HG03565 (cell line): ENCODE measurements around the gene SMARCC1.
"Not testable (repeated sequence)": the region's sequence is repeated elsewhere in the genome, so short reads cannot be mapped to it uniquely, and the experiment has no call there.

Experiments used
- ATAC-seq: cut with Tn5 transposase; IDR thresholded peaks from one replicate; pipeline ENCODE4 v1.9.1; 2021; ENCODE audit warnings: mild to moderate bottlenecking, moderate library complexity; ENCODE audit not compliant: unreplicated experiment

The SMARCC1 gene

GRCh38 chr3:47772047-47772446, 9.6 kb downstream of the SMARCC1 start:
- ATAC-seq: no peak

- no peak for ATAC-seq
Observed at GRCh38 chr3:47766186-47766585, 15.5 kb downstream of the SMARCC1 start.

- no peak for ATAC-seq
Observed at GRCh38 chr3:47762233-47762632, 19.5 kb downstream of the SMARCC1 start.

GRCh38 chr3:47761046-47761445, 20.6 kb downstream of the SMARCC1 start:
- ATAC-seq: no peak

- not testable (repeated sequence) for ATAC-seq
Observed at GRCh38 chr3:47760207-47760606, 21.5 kb downstream of the SMARCC1 start.

GRCh38 chr3:47758261-47759025, 23.2 kb downstream of the SMARCC1 start:
- ATAC-seq: no peak

GRCh38 chr3:47752716-47753115, 29.0 kb downstream of the SMARCC1 start:
- ATAC-seq: no peak

GRCh38 chr3:47750811-47751354, 30.8 kb downstream of the SMARCC1 start:
- ATAC-seq: not testable (repeated sequence)

- no peak for ATAC-seq
Observed at GRCh38 chr3:47747558-47747957, 34.1 kb downstream of the SMARCC1 start.

- ATAC-seq: no peak
Observed at GRCh38 chr3:47746264-47746663, 35.4 kb downstream of the SMARCC1 start.

- ATAC-seq: no peak
Observed at GRCh38 chr3:47743855-47744254, 37.8 kb downstream of the SMARCC1 start.

- ATAC-seq: not testable (repeated sequence)
Observed at GRCh38 chr3:47743352-47743751, 38.3 kb downstream of the SMARCC1 start.

- ATAC-seq: no peak
Observed at GRCh38 chr3:47741925-47742324, 39.8 kb downstream of the SMARCC1 start.

- no peak for ATAC-seq
Observed at GRCh38 chr3:47732143-47732542, 49.5 kb downstream of the SMARCC1 start.

GRCh38 chr3:47731061-47731460, 50.6 kb downstream of the SMARCC1 start:
- ATAC-seq: no peak

GRCh38 chr3:47722859-47723258, 58.8 kb downstream of the SMARCC1 start:
- no peak for ATAC-seq

GRCh38 chr3:47717448-47717847, 64.2 kb downstream of the SMARCC1 start:
- ATAC-seq: not testable (repeated sequence)

- no peak for ATAC-seq
Observed at GRCh38 chr3:47716656-47717055, 65.0 kb downstream of the SMARCC1 start.

- no peak for ATAC-seq
Observed at GRCh38 chr3:47715928-47716327, 65.8 kb downstream of the SMARCC1 start.

GRCh38 chr3:47714606-47715005, 67.1 kb downstream of the SMARCC1 start:
- no peak for ATAC-seq

GRCh38 chr3:47713655-47714054, 68.0 kb downstream of the SMARCC1 start:
- no peak for ATAC-seq

- no peak for ATAC-seq
Observed at GRCh38 chr3:47712398-47712797, 69.3 kb downstream of the SMARCC1 start.

- ATAC-seq: no peak
Observed at GRCh38 chr3:47711596-47711995, 70.1 kb downstream of the SMARCC1 start.
